Measurements from ENCODE around the gene SLC35E2B. TPM values are rescaled to one million over a fixed set of nuclear protein-coding genes. Genes with fewer than 3 reads are reported as not detected.

The SLC35E2B gene
- polyA plus RNA-seq, 1 donor from 2014 or later = 93.2 TPM

DNA sequence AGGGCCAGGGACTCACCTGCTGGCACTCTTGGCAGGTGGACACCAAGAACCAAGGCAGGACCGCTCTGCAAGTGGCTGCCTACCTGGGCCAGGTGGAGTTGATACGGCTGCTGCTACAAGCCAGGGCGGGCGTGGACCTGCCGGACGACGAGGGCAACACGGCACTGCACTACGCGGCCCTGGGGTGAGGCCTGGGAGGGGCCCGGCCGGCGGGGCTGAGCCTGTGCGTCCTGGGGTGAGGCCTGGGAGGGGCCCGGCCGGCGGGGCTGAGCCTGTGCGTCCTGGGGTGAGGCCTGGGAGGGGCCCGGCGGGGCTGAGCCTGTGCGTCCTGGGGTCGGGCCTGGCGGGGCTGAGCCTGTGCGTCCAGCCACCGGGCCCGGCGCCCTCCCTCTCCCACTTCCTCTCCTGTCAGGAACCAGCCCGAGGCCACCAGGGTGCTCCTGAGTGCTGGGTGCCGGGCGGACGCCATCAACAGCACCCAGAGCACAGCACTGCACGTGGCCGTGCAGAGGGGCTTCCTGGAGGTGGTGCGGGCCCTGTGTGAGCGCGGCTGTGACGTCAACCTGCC lies 65.2 kb downstream of the SLC35E2B start:
- Histone ChIP-seq H3K9me2 (ENCODE audit: insufficient read depth, low read length) (no peaks in the 10 kb centered on the region), H3K27ac (ENCODE audit: low read length) (no peak overlapping the region), H4K20me1 (ENCODE audit: insufficient read depth) (no peaks in the 10 kb centered on the region), H3F3A (ENCODE audit: insufficient read depth, low read length, poor library complexity, severe bottlenecking) (no peaks in the 10 kb centered on the region), H3K27me3 (ENCODE audit: insufficient read depth, low read depth, low read length) (peaks cover 13% of the 10 kb centered on the region), H3K9ac (ENCODE audit: low read length) (no peak overlapping the region), H3K9me3 (ENCODE audit: low read length) (no peaks in the 10 kb centered on the region), H2AFZ (ENCODE audit: low read depth, low read length) (no peak overlapping the region), H3K4me3 (ENCODE audit: low read length) (no peak overlapping the region), H3K4me2 (ENCODE audit: low read length) (no peak overlapping the region), H3K36me3 (ENCODE audit: insufficient read depth, low read length) (peaks cover 3% of the 10 kb centered on the region), H3K79me2 (replicated peaks; ENCODE audit: insufficient read depth, low read length) (no peaks in the 10 kb centered on the region)
- TF ChIP-seq EP300 (conservative IDR thresholded peaks at IDR 0.05; ENCODE audit: poor library complexity, severe bottlenecking) = no peak
- TF ChIP-seq MXI1 (conservative IDR thresholded peaks at IDR 0.05; ENCODE audit: poor library complexity, severe bottlenecking) = no peak
- no peak for TF ChIP-seq SMC3 (conservative IDR thresholded peaks at IDR 0.05; ENCODE audit: poor library complexity)
- no peak for TF ChIP-seq POLR2AphosphoS5 (IDR thresholded peaks at IDR 0.05)
- TF ChIP-seq, protein P1, sequence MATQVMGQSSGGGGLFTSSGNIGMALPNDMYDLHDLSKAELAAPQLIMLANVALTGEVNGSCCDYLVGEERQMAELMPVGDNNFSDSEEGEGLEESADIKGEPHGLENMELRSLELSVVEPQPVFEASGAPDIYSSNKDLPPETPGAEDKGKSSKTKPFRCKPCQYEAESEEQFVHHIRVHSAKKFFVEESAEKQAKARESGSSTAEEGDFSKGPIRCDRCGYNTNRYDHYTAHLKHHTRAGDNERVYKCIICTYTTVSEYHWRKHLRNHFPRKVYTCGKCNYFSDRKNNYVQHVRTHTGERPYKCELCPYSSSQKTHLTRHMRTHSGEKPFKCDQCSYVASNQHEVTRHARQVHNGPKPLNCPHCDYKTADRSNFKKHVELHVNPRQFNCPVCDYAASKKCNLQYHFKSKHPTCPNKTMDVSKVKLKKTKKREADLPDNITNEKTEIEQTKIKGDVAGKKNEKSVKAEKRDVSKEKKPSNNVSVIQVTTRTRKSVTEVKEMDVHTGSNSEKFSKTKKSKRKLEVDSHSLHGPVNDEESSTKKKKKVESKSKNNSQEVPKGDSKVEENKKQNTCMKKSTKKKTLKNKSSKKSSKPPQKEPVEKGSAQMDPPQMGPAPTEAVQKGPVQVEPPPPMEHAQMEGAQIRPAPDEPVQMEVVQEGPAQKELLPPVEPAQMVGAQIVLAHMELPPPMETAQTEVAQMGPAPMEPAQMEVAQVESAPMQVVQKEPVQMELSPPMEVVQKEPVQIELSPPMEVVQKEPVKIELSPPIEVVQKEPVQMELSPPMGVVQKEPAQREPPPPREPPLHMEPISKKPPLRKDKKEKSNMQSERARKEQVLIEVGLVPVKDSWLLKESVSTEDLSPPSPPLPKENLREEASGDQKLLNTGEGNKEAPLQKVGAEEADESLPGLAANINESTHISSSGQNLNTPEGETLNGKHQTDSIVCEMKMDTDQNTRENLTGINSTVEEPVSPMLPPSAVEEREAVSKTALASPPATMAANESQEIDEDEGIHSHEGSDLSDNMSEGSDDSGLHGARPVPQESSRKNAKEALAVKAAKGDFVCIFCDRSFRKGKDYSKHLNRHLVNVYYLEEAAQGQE (IDR thresholded peaks at IDR 0.05; ENCODE audit: borderline replicate concordance) = no peak
- TF ChIP-seq TAF1 (IDR thresholded peaks at IDR 0.05; ENCODE audit: low read depth) = no peak
- no peak for TF ChIP-seq RAD21 (conservative IDR thresholded peaks at IDR 0.05)
- TF ChIP-seq, protein P2, sequence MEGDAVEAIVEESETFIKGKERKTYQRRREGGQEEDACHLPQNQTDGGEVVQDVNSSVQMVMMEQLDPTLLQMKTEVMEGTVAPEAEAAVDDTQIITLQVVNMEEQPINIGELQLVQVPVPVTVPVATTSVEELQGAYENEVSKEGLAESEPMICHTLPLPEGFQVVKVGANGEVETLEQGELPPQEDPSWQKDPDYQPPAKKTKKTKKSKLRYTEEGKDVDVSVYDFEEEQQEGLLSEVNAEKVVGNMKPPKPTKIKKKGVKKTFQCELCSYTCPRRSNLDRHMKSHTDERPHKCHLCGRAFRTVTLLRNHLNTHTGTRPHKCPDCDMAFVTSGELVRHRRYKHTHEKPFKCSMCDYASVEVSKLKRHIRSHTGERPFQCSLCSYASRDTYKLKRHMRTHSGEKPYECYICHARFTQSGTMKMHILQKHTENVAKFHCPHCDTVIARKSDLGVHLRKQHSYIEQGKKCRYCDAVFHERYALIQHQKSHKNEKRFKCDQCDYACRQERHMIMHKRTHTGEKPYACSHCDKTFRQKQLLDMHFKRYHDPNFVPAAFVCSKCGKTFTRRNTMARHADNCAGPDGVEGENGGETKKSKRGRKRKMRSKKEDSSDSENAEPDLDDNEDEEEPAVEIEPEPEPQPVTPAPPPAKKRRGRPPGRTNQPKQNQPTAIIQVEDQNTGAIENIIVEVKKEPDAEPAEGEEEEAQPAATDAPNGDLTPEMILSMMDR (IDR thresholded peaks at IDR 0.05; ENCODE audit: poor library complexity, severe bottlenecking) = no peak
- TF ChIP-seq EZH2 (IDR thresholded peaks at IDR 0.05; ENCODE audit: borderline replicate concordance, insufficient read depth, low read length, poor library complexity, severe bottlenecking) = no peak

DNA sequence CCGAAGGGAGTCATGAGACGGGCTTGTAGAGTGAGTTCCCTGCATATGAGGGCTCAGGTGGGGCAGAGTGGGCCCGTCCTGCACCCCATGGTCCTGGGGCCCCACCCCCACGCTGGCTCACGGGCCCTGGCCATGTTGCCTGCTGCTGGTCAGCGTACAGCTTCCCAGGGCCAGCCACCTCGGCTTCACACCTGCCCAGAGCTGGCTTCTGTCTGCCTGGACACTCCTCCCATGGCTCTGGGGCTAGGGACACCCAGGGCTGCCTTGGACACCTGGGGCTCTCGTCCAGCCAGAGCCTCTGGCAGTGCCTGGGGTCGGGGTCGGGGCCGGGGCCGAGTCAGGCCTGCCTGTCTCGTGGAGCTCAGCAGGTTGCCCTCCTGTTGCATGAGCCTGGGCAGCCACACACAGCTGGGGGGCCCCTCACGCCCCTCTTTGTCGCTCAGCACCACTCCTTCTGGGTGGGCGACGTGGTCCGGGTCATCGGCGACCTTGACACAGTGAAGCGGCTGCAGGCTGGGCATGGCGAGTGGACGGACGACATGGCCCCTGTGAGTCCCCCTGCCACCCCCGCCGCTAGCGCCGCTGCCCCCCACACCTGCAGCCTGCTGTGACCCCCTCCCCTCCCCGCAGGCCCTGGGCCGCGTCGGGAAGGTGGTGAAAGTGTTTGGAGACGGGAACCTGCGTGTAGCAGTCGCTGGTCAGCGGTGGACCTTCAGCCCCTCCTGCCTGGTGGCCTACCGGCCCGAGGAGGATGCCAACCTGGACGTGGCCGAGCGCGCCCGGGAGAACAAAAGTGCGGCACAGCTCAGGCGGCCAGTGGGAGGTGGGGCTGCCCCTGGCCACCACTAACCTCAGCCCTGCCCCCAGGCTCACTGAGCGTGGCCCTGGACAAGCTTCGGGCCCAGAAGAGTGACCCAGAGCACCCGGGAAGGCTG lies 66.1 kb downstream of the SLC35E2B start:
- peaks cover 3% of the 10 kb centered on the region for H3K36me3 ChIP-seq (ENCODE audit: insufficient read depth, low read length)
- no peaks in the 10 kb centered on the region for H3F3A ChIP-seq (ENCODE audit: insufficient read depth, low read length, poor library complexity, severe bottlenecking)
- peaks cover 7% of the 10 kb centered on the region for H3K27me3 ChIP-seq (ENCODE audit: insufficient read depth, low read depth, low read length)
- H3K79me2 ChIP-seq (replicated peaks; ENCODE audit: insufficient read depth, low read length) = no peaks in the 10 kb centered on the region
- H3K27ac ChIP-seq (ENCODE audit: low read length) = no peak overlapping the region
- no peaks in the 10 kb centered on the region for H3K9me3 ChIP-seq (ENCODE audit: low read length)
- no peak overlapping the region for H3K4me2 ChIP-seq (ENCODE audit: low read length)
- TF ChIP-seq EP300 (conservative IDR thresholded peaks at IDR 0.05; ENCODE audit: poor library complexity, severe bottlenecking) (no peak), TAF1 (IDR thresholded peaks at IDR 0.05; ENCODE audit: low read depth) (no peak), POLR2AphosphoS5 (IDR thresholded peaks at IDR 0.05) (no peak), SMC3 (conservative IDR thresholded peaks at IDR 0.05; ENCODE audit: poor library complexity) (no peak), EZH2 (IDR thresholded peaks at IDR 0.05; ENCODE audit: borderline replicate concordance, insufficient read depth, low read length, poor library complexity, severe bottlenecking) (no peak), RAD21 (conservative IDR thresholded peaks at IDR 0.05) (no peak), MXI1 (conservative IDR thresholded peaks at IDR 0.05; ENCODE audit: poor library complexity, severe bottlenecking) (no peak)
- TF ChIP-seq, protein P1 (IDR thresholded peaks at IDR 0.05; ENCODE audit: borderline replicate concordance) = no peak
- TF ChIP-seq, protein P2 (IDR thresholded peaks at IDR 0.05; ENCODE audit: poor library complexity, severe bottlenecking) = no peak
- H3K9me2 ChIP-seq (ENCODE audit: insufficient read depth, low read length) = no peaks in the 10 kb centered on the region
- no peaks in the 10 kb centered on the region for H4K20me1 ChIP-seq (ENCODE audit: insufficient read depth)
- no peak overlapping the region for H3K4me3 ChIP-seq (ENCODE audit: low read length)
- no peak overlapping the region for H2AFZ ChIP-seq (ENCODE audit: low read depth, low read length)
- H3K9ac ChIP-seq (ENCODE audit: low read length) = no peak overlapping the region
